ENCODE data around the gene BAHD1.

BAHD1 gene

DNA sequence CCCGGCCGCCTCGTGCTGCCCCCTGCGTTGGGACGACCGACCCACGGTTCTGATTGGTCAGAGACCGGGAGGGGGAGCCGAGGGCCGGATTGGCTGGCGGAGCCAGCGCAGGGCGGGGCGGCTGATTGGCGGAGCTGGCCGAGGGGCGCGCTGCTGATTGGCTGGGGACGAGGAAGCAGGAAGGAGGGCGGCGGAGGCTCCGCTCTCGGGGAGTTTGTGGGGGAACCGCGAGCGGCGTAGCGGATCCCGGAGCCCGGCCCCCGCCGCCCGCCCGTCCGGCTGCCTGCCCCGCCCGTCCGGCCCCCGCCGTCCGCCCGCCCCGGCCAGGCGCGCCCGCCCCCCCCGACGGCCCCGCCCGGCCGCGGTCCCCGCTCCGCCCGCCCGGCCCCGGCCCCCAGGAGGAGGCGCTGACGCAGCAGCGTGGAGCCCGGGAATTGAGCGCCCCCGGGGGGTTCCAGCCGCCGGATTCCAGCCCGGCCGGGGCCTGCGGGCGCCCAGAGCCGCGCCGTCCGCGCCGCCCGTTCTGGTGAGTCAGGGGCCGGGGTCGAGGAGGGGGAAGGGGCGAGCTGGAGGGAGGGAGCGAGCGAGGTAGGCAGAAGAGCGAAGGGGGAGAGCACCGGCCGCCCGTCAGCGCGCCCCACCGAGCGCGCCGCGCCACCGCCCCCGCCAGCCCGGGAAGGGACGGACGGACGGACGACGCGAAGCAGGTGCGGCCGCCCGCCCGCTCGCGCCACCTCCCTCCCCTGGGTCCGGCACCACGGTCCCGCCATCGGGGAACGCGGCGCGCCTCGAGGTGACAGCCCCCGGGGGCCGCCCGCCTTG is at the start of gene BAHD1:
Gene BAHD1, plus strand, starts transcription at position 211 of the 822 bp plus-strand sequence. CDS start 17,512 bp downstream, outside the sequence.
- DNase-seq (ENCODE audit: low read depth): peak; percentile 64

GRCh38 chr15:40392986-40393948 is 47.5 kb upstream of the BAHD1 start:
- no peak for DNase-seq (ENCODE audit: low read depth)

DNA sequence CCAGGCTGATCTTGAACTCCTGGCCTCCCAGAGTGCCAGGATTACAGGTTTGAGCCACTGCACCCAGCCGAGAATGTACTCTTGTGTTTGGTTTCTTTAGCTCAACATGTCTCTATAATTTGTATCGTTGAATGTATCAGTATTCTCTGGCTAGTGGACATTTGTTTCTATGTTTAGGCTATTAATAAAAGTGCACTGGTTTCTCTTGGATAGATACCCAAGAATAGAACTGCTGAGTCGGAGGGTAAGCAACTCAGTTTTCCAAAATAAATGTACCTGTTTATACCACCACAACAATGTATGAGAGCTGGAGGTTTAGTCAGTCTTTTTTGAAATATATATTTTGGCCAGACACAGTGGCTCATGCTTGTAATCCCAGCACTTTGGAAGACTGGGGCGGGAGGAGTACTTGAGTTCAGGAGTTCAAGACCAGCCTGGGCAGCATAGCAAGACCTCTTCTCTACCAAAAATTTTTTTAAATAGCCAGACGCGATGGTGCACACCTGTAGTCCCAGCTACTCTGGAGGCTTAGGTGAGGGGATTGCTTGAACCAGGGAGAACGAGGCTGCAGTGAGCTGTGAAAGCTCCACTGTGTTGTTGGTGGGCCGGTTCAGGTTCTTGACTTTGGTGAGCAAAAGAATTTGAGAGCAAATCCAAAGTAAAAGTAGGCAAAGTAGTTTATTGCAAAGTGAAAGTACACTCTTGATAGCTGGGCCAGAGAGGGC is 42.9 kb upstream of the BAHD1 start:
- DNase-seq (ENCODE audit: low read depth): no peak

- no peak for DNase-seq (ENCODE audit: low read depth)
Observed at GRCh38 chr15:40398413-40398873, 42.3 kb upstream of the BAHD1 start.

- DNase-seq (ENCODE audit: low read depth): no peak
Observed at GRCh38 chr15:40399370-40399769, 41.4 kb upstream of the BAHD1 start.

GRCh38 chr15:40405501-40406381 is 35.0 kb upstream of the BAHD1 start, which contains the start of gene IVD:
Gene IVD, plus strand, starts transcription at chr15:40405795. Its CDS starts 33 bp downstream, at chr15:40405828.
- peak; percentile 80 for DNase-seq (ENCODE audit: low read depth)

DNA sequence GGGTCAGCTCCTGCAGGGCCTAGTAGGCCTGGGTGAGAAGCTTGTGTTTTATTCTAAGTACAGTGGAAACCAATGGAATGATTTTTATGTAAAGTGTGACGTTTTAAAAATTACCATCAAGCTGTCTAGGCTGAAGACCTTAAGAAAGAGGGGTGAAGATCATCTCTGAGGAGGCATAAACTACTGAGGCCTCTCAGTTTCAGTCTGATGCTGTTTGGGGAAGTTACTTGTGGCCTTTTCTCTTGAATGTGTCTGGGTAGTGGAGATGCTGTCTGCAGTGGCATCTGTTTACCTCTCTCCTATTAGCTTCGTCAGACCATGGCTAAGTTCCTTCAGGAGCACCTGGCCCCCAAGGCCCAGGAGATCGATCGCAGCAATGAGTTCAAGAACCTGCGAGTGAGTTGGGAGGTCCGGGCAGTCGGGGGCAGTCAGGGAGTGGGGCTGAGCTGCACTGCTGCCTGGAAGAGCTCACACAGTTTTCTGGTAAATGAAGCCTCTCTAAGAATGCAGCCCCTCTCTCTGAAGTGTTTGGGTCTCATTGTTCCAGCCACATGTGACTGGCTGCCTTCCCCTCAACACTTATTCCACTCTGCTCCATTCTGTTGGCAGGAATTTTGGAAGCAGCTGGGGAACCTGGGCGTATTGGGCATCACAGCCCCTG is 33.3 kb upstream of the BAHD1 start:
- DNase-seq (ENCODE audit: low read depth): no peak

GRCh38 chr15:40409366-40409765 is 31.4 kb upstream of the BAHD1 start:
- DNase-seq (ENCODE audit: low read depth): no peak

DNA sequence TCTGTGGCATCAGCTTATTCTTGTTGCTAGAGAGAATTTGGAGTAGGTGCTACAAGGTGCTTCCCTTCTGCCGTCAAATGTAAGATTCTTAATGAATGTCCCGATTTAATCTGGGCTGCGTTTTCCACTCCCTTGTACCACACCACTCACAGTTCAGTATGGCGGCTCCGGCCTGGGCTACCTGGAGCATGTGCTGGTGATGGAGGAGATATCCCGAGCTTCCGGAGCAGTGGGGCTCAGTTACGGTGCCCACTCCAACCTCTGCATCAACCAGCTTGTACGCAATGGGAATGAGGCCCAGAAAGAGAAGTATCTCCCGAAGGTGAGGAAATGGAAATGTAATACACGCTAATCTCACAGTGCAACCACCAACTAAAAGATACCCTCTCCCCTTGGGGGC is 30.3 kb upstream of the BAHD1 start:
- no peak for DNase-seq (ENCODE audit: low read depth)

DNA sequence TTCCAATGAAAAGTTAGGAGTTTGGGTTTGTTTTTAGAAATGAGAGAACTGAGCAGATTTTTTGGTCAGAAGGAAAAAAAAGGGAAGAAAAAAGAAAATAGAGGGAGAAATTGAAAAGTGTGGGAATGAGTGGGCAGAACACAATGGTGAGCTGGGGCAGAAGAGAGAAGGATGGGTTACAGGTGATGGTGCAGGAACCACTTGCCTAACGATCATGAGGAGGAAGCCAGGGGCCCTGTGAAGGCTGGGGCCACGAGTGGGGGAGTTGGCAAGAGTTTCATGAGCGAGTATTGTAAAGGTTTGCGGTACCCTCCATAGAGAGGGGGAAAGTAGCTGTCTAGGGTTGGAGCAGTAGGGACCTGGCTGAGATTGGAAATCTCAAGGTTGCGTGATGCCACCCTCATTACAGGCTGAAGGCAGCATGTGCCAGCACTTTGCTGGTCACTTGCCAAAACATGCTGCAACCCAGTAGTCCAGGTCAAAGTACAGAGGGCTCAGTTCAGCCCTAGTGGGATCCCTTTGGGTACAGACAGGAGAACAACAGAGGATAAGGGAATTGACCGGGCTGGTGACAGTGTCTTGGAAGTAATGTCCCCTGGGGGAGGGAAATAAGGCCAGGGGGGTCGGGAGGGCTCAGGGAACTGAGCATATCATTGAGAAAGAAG is 28.5 kb upstream of the BAHD1 start:
- DNase-seq (ENCODE audit: low read depth): no peak

DNA sequence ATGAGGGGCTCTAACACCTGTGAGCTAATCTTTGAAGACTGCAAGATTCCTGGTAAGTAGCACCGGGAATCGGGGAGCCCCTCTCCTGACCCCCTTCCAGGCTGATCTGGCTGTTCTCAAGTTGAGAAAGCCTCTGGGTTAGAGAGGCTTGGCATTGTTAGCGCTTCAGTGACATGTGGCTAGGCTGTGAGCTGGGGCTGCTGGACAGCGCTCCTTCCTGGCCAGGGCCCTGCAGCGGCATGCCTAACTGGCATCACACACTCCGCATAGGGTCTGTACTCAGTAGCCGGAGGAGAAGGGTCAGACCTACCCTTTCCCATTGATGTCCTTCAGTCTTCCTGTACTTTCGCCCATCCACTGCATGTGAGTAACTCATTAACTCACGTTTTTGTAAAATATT is 27.7 kb upstream of the BAHD1 start:
- DNase-seq (ENCODE audit: low read depth): no peak

DNA sequence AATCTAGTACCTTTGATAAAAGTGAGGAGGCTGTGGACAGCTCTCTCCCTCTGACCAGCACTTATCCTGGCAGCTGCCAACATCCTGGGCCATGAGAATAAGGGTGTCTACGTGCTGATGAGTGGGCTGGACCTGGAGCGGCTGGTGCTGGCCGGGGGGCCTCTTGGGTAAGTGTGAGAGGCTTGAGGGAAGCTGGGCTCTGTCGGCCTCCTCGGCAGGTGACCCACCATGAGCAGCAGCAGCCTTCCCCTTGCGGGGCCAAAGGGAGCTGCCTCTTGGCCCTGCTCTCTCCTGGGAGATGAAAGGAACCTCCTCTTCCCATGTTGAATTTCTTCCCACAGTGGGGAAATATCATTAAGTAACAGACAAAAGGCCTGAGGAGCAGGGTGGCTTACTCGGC is 25.9 kb upstream of the BAHD1 start:
- DNase-seq (ENCODE audit: low read depth): no peak

DNA sequence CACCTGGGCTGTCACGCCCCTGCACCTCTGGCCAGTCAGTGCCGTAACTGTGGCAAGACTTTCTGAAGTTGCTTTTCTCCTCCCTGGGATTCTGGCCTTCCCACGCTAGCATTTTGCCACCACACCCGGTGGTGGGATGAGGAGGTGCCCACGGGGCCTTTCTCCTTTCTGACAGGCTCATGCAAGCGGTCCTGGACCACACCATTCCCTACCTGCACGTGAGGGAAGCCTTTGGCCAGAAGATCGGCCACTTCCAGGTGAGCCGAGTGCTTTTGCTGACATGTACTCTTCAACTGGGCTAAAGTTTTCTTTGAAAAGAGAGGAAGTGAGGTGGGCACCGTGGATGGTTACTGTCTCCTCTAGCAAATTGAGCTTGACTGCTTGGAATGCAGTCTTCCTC is 25.5 kb upstream of the BAHD1 start:
- DNase-seq (ENCODE audit: low read depth): no peak

GRCh38 chr15:40416056-40416455 is 24.7 kb upstream of the BAHD1 start:
- no peak for DNase-seq (ENCODE audit: low read depth)

DNA sequence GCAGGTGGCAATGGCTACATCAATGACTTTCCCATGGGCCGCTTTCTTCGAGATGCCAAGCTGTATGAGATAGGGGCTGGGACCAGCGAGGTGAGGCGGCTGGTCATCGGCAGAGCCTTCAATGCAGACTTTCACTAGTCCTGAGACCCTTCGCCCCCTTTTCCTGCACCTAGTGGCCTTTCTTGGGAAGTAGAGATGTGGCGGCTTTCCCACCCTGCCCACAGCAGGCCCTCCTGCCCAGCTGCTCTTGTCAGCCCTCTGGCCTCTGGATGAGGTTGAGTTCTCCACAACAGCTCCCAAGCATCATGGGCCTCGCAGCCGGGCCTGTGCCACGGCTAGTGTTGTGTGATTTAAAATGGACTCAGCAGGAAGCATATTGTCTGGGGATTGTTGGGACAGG is 22.6 kb upstream of the BAHD1 start:
- no peak for DNase-seq (ENCODE audit: low read depth)

DNA sequence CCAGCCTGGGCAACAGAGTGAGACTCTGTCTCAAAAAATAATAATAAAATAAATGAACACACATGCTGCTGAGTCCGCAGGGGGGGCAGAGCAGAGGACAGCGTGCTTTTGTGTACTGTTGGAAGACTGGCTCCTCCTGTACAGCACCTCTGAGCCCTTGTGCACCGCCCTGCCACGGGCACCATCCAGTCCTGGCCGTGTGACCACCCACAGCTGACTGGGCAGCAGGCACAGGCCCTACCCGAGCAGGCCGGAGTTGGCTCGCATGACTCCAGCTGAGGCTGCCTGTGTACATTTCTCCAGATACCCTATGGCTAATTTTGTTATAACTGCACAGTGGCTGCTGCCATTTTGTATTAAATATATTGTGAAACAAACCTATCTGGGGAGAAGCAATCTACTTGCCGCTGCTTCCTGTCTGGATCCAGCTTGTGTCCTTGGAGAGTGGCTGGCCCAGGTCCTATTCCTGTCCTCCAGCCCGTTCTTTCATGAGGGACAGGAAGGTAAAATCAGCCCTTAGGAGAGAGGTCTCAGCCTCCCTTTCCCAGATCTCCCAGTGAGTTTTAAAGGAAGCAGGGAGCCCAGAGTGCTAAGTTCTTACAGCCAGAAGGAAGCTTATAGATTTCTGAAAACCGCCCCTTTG is 20.6 kb upstream of the BAHD1 start:
- no peak for DNase-seq (ENCODE audit: low read depth)

DNA sequence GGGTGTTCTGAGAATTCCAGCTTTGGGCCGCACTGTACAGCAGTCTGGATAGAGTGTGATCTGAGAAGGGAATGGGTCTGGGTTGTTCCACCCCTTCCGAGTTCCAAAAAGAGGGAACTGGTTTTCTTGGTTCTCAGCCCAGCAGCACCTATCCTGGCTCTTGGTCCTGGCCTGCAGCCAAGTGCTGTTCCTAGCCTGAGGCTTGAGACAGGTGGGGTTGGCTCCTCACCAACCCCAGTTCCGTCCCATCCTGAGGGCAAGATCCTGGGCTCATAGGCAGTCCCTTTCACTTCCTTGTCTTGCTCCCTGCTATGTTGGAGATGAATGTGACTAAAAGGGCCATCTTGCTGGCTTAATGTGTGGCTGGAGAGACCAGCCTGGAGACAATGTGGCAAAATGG is 20.0 kb upstream of the BAHD1 start:
- no peak for DNase-seq (ENCODE audit: low read depth)

DNA sequence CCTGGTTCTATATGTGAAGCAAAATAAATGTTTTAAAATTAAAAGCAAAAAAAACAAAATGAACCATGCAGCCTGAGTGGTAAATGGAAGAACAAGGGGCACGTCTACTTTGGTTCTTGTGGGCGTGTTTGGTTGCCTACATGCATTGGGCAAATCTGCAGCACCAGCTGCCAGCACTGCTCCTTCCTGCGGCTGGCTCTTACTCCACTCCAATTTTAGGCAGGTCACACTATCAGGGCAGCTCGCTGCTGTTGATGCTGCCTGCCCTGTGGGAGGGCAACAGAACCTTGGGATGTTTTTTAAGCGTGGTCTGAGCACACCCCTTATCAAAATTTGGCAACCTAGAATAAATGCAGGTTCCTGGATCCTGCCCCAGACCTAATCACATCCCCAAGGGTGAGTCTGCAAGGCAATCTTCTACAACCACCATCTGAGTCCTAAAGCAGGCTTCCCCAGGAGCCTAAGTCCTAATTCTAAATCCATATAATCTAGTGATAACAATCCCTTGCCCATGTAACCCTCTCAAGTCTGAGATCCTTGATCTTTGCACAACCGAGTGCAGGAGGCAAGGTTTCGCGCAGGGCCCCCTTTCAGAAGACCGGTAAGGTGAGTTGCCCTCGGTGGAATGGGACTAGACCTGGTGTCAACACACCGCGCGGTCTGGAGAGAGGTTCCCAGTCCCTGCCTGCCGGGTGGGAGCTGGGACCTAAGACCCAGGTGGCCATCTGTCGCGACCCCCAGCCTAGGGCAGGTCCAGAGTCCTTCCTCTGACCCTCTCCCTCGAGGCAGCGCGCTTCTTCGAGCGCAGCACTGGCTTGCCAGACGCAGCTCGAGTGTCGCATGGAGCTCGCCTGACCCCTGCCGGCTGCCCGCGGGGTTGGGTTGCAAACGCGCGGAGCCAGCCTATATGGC is 19.3 kb upstream of the BAHD1 start:
- DNase-seq (ENCODE audit: low read depth): no peak

All from GM04503 (cell line).